K562 (cell line): Measurements from ENCODE around the gene ELOVL1. TPM values are rescaled to one million over a fixed set of nuclear protein-coding genes. Genes with fewer than 3 reads are reported as not detected.
"Not testable (repeated sequence)": the region's sequence is repeated elsewhere in the genome, so short reads cannot be mapped to it uniquely, and the experiment has no call there.

Experiments used
- ATAC-seq: fragments of 200-7000 bp; cut with Tn5 transposase; 3 replicates; pipeline ENCODE4 v1.9.1; 2020; ENCODE audit warnings: moderate library complexity
- BruUV-seq: library from RNA; stranded (reverse); fragments of 400-500 nt; replicated peaks from 2 replicates; lab custom pipeline; 2021; lab: Mats Ljungman, UMichigan
- CTCF ChIA-PET: fragments of 300-600 bp; formaldehyde crosslinking; extraction: SDS; loops from one replicate; lab custom pipeline; 2021; ENCODE audit warnings: low intra/inter-chr PET ratio; lab: Yijun Ruan, JAX
- POLR2A ChIA-PET: fragments of 300-600, 350-650 bp; sonication (Branson Sonifier 250); formaldehyde crosslinking; extraction: SDS; loops from one replicate; lab custom pipeline; 2021; ENCODE audit warnings: antibody characterized with exemption, inconsistent platforms; lab: Yijun Ruan, JAX
- DNase-seq, 4 experiments: peaks; one replicate each; pipeline versions ENCODE4 v3.0.0 to v3.0.0-alpha.2; 2011 to 2018; ENCODE audit warnings: low spot score in 3 of 4, mixed read lengths in 3 of 4; ENCODE audit errors: extremely low read depth in 1 of 4
- FAIRE-seq: peaks from 2 replicates; lab custom pipeline; 2011; peaks lifted over from hg19 to GRCh38; lab: Jason Lieb, UNC
- H2AFZ ChIP-seq: 2 replicates; pipeline ENCODE4 v1.6.0; 2011; ENCODE audit warnings: low read depth, low read length, control low read depth, inconsistent platforms
- H3K27ac ChIP-seq: fragments of 200-600 bp; 3 replicates; pipeline ENCODE4 v1.8.0; 2011; ENCODE audit warnings: low read depth, mild to moderate bottlenecking, control low read depth, inconsistent platforms, low read length, moderate library complexity, mixed read lengths; ENCODE audit errors: extremely low read depth
- H3K27me3 ChIP-seq, 2 experiments: fragments of 300-600 bp in 1 of 2; 2 replicates in 1 of 2; 3 replicates in 1 of 2; pipeline versions ENCODE4 v1.6.0 to v1.8.0; 2011; ENCODE audit warnings: inconsistent platforms in 2 of 2, low read length in 2 of 2, mild to moderate bottlenecking in 1 of 2, mixed read lengths in 1 of 2, moderate library complexity in 1 of 2; ENCODE audit not compliant: control insufficient read depth in 2 of 2, insufficient read depth in 2 of 2
- H3K36me3 ChIP-seq: fragments of 300-600 bp; 3 replicates; pipeline ENCODE4 v1.8.0; 2011; ENCODE audit warnings: mild to moderate bottlenecking, low read length, inconsistent platforms; ENCODE audit not compliant: control insufficient read depth, insufficient read depth
- H3K4me1 ChIP-seq, 2 experiments: fragments of 200-600 bp in 1 of 2; replicated peaks in 1 of 2; 2 replicates in 1 of 2; 3 replicates in 1 of 2; pipeline versions ENCODE4 v1.5.1 to v1.8.0; 2011; ENCODE audit warnings: inconsistent platforms in 2 of 2, low read length in 2 of 2, mild to moderate bottlenecking in 1 of 2, mixed read lengths in 1 of 2, moderate library complexity in 1 of 2; ENCODE audit not compliant: control insufficient read depth in 2 of 2, insufficient read depth in 2 of 2
- H3K4me2 ChIP-seq: 2 replicates; pipeline ENCODE4 v1.6.1; 2011; ENCODE audit warnings: low read length, control low read depth, inconsistent platforms, mixed read lengths; ENCODE audit not compliant: insufficient read depth
- H3K4me3 ChIP-seq: fragments of 200-600 bp; sonication (generic), shearing (Covaris generic); 2 replicates; pipeline ENCODE4 v1.5.1; 2016; ENCODE audit warnings: control low read depth, inconsistent platforms
- H3K79me2 ChIP-seq: fragments of 200-600 bp; 3 replicates; pipeline ENCODE4 v1.8.0; 2011; ENCODE audit warnings: low read length, inconsistent platforms; ENCODE audit not compliant: control insufficient read depth, insufficient read depth
- H3K9ac ChIP-seq, 2 experiments: 2 replicates each; pipeline versions ENCODE4 v1.6.0 to v1.6.1; 2011; ENCODE audit warnings: low read depth in 2 of 2, low read length in 2 of 2, control low read depth in 1 of 2, inconsistent platforms in 1 of 2, mild to moderate bottlenecking in 1 of 2, mixed read lengths in 1 of 2; ENCODE audit not compliant: insufficient read depth in 1 of 2
- H3K9me1 ChIP-seq: one replicate; pipeline ENCODE4 v1.6.0; 2011; ENCODE audit warnings: inconsistent platforms, mild to moderate bottlenecking, low read length, moderate library complexity; ENCODE audit not compliant: control insufficient read depth, insufficient read depth
- H3K9me3 ChIP-seq: replicated peaks from 2 replicates; pipeline ENCODE4 v1.5.1; 2011; ENCODE audit warnings: low read depth, low read length, inconsistent platforms; ENCODE audit not compliant: control insufficient read depth, insufficient read depth
- H4K20me1 ChIP-seq: replicated peaks from 2 replicates; pipeline ENCODE4 v1.6.1; 2011; ENCODE audit warnings: low read length, inconsistent platforms, mixed read lengths; ENCODE audit not compliant: control insufficient read depth, insufficient read depth
- CREB1 ChIP-seq, 2 experiments: sonication (generic) in 1 of 2; formaldehyde crosslinking in 1 of 2; IDR thresholded peaks; 2 replicates each; pipeline versions ENCODE4 v1.6.1 to v1.8.0; 2012 to 2022; ENCODE audit warnings: inconsistent platforms in 1 of 2, mild to moderate bottlenecking in 1 of 2, missing genetic modification reagents in 1 of 2, moderate library complexity in 1 of 2
- JUND ChIP-seq, 2 experiments: IDR thresholded peaks; 2 replicates in 1 of 2; 3 replicates in 1 of 2; pipeline ENCODE4 v1.6.1; 2011; ENCODE audit warnings: borderline replicate concordance in 2 of 2, low read depth in 2 of 2, low read length in 2 of 2, improper control_type of control experiment in 1 of 2, missing biosample characterization in 1 of 2, missing genetic modification characterization in 1 of 2, missing genetic modification reagents in 1 of 2
- SMARCA5 ChIP-seq: fragments of 450-650 bp; IDR thresholded peaks from 2 replicates; pipeline ENCODE4 v1.6.1; 2016
- ZNF121 ChIP-seq: sonication (generic); formaldehyde crosslinking; conservative IDR thresholded peaks from 2 replicates; pipeline ENCODE4 v1.8.0; 2022; ENCODE audit warnings: missing genetic modification reagents
- ZNF24 ChIP-seq: fragments of 450-650 bp; IDR thresholded peaks from 2 replicates; pipeline ENCODE4 v1.6.1; 2016
- WGBS: fragments of 100-300 bp; shearing (Covaris generic); methylation state at CpG from one replicate; pipeline ENCODE4 v1.1.6; 2016; ENCODE audit warnings: low coverage, mixed read lengths; ENCODE audit not compliant: insufficient coverage; ENCODE audit errors: missing lambda C conversion rate; 5-methylcytosine and 5-hydroxymethylcytosine counted together
- in situ Hi-C: fragments of 300-500 bp; cut with MboI; formaldehyde crosslinking; loops from 4 replicates; pipeline ENCODE4 v1.15.0; 2018; ENCODE audit warnings: inconsistent platforms, mixed read lengths
- intact Hi-C: fragments of 100-400 bp; cut with micrococcal nuclease; formaldehyde crosslinking; loops from 2 replicates; pipeline ENCODE4 v1.14.2; 2022
- polyA plus RNA-seq, 8 experiments: library from polyadenylated mRNA; depleted of rRNA in 4 of 8; stranded (reverse) in 5 of 8; unstranded in 3 of 8; fragments of >200 nt; fragmentation: Nextera tagmentation in 2 of 8; fragmentation: Illumina TruSeq in 1 of 8; extraction: Ambion mirVana in 2 of 8; extraction: Trizol in 1 of 8; gene quantifications; 2 replicates each; pipeline versions ENCODE4 v1.2.1 to v1.2.3, GENCODE V29; 2011 to 2014; ENCODE audit warnings: inconsistent platforms in 1 of 8, missing spikeins in 1 of 8
- total RNA-seq, 7 experiments: library from RNA; depleted of rRNA in 6 of 7; stranded (reverse); fragments of >200 nt in 6 of 7; fragmentation: Illumina TruSeq in 2 of 7; extraction: Trizol in 2 of 7; gene quantifications; 2 replicates each; pipeline versions ENCODE4 v1.2.1 to v1.2.3, GENCODE V29; 2011 to 2021; ENCODE audit warnings: low replicate concordance in 1 of 7

The ELOVL1 gene
- total and polyA plus RNA-seq, 9 of the 15 experiments (the other 6 are each of a cell fraction or from before 2014, with no cell fraction given): 51.0 to 157 (median 70.3) TPM

GRCh38 chr1:43369779-43370178 is 2.0 kb upstream of the ELOVL1 start:
- peaks cover 12% of the 10 kb centered on the region for H3K36me3 ChIP-seq
- not testable (repeated sequence) for H3K27ac ChIP-seq, H4K20me1 ChIP-seq
- TF ChIP-seq ZNF121: peak; percentile 46; the same call in 1 of the 2 replicates
- TF ChIP-seq, all 486 proteins: peak for 1; not testable (repeated sequence) for 485
- H2AFZ ChIP-seq, DNase-seq, H3K9me1 ChIP-seq, ATAC-seq, CTCF ChIA-PET, H3K4me2 ChIP-seq, in situ Hi-C loops, H3K9ac ChIP-seq, intact Hi-C loops, BruUV-seq, H3K4me3 ChIP-seq, H3K27me3 ChIP-seq, FAIRE-seq, H3K9me3 ChIP-seq: not testable (repeated sequence)
- Histone ChIP-seq H3K4me1 (peaks cover 35 to 39% of the 10 kb centered on the region in 2 experiments), H3K79me2 (peaks cover 38% of the 10 kb centered on the region)
- 93% methylated on average over 4 of the region's 6 CpGs for WGBS
- POLR2A ChIA-PET: interaction anchor here (0.6 to 3.4 kb wide), 4 partner anchors 9 to 65 kb away, joined by 3 to 20 read pairs (median 6); partner anchors contain the start of genes MED8 and SZT2

GRCh38 chr1:43368646-43369020 is 822 bp upstream of the ELOVL1 start:
- ATAC-seq (no peak), DNase-seq (no peak), FAIRE-seq (no peak)
- ChIA-PET CTCF (interaction anchor here (1.1 to 1.4 kb wide), 2 partner anchors 46 to 161 kb away, joined by 4 to 5 read pairs; no protein-coding TSS in a partner anchor), POLR2A (interaction anchor here (0.8 to 3.1 kb wide), 7 partner anchors 9 to 125 kb away, joined by 3 to 20 read pairs (median 8); partner anchors contain the start of genes CDC20, MED8 and SZT2)
- intact Hi-C loops: no loop called here
- Histone ChIP-seq H3K9me3 (no peaks in the 10 kb centered on the region), H3K4me3 (peak overlapping the region; percentile 64), H4K20me1 (peaks cover 10% of the 10 kb centered on the region), H3K36me3 (peaks cover 23% of the 10 kb centered on the region), H3K27me3 (no peaks in the 10 kb centered on the region), H3K9ac (peak overlapping the region; percentile 74 to 93), H3K4me1 (peaks cover 38 to 39% of the 10 kb centered on the region in 2 experiments), H3K9me1 (peaks cover 15% of the 10 kb centered on the region), H2AFZ (peak overlapping the region; percentile 87), H3K79me2 (peaks cover 40% of the 10 kb centered on the region), H3K4me2 (peak overlapping the region; percentile 93), H3K27ac (peak overlapping the region; percentile 82)
- TF ChIP-seq SMARCA5 (0 out of 2 replicates have a peak, but pooled peaks have one; percentile 2), ZNF24 (peak; percentile 4; the same call in 1 of the 2 replicates), JUND (IDR thresholded peaks at IDR 0.05; ENCODE audit: borderline replicate concordance, low read depth, low read length) (no peak), JUND (tag; IDR thresholded peaks at IDR 0.05; ENCODE audit: borderline replicate concordance, low read depth, low read length) (no peak), CREB1 (IDR thresholded peaks at IDR 0.05) (no peak), CREB1 (CRISPR knock-in tag; IDR thresholded peaks at IDR 0.05) (no peak)
- TSS peak; percentile 90 for BruUV-seq
- 13% methylated on average over 6 of the region's 6 CpGs for WGBS
- in situ Hi-C loops: no loop called here
